Coronary artery (tissue), 2 donors: ENCODE measurements around the gene INTS3.

Source experiments
- DNase-seq: peaks from one replicate; pipeline ENCODE4 v3.0.0-alpha.2; 2017; ENCODE audit warnings: low spot score
- H3K27ac ChIP-seq, 2 donors: fragments of 200-600 bp; sonication (generic); one replicate each; pipeline ENCODE4 v1.5.1; 2016 to 2019
- H3K4me3 ChIP-seq: fragments of 200-600 bp; sonication (generic); 2 replicates; pipeline ENCODE4 v1.5.1; 2016; ENCODE audit warnings: mild to moderate bottlenecking, moderate library complexity
- TF ChIP-seq, protein P1 (sequence below): fragments of 200-600 bp; sonication (generic); IDR thresholded peaks from one replicate; pipeline ENCODE4 v1.5.1; 2019; ENCODE audit warnings: antibody characterized with exemption

The INTS3 gene

GRCh38 chr1:153775458-153776327 lies 47.8 kb downstream of the INTS3 start:
- TF ChIP-seq, protein P1, sequence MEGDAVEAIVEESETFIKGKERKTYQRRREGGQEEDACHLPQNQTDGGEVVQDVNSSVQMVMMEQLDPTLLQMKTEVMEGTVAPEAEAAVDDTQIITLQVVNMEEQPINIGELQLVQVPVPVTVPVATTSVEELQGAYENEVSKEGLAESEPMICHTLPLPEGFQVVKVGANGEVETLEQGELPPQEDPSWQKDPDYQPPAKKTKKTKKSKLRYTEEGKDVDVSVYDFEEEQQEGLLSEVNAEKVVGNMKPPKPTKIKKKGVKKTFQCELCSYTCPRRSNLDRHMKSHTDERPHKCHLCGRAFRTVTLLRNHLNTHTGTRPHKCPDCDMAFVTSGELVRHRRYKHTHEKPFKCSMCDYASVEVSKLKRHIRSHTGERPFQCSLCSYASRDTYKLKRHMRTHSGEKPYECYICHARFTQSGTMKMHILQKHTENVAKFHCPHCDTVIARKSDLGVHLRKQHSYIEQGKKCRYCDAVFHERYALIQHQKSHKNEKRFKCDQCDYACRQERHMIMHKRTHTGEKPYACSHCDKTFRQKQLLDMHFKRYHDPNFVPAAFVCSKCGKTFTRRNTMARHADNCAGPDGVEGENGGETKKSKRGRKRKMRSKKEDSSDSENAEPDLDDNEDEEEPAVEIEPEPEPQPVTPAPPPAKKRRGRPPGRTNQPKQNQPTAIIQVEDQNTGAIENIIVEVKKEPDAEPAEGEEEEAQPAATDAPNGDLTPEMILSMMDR, result no peak
- Histone ChIP-seq H3K4me3 (peak overlapping the region; percentile 96), H3K27ac (peak overlapping the region; percentile 91 to 98)
- DNase-seq, result no peak

DNA sequence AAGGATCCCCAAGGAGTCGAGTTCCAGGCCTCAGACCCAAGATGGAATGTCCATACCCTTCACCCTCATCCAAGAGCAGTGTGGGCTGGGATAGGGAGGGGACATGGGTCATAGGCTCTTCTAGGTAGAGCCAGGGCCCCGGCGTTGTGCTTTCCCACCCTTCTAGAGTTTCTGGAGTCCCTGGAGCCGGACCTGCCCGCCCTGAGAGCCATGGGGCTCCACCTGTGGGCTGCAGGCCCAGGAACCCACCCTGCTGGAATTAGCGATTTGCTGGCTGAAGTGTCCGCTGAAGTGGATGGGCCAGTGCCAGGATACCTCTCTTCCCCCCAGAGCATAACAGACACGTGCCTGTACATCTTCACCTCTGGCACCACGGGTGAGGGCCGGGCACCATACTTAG lies 48.5 kb downstream of the INTS3 start:
- no peak for DNase-seq
- peak overlapping the region; percentile 96 for H3K4me3 ChIP-seq
- H3K27ac ChIP-seq, result peak overlapping the region; percentile 91 to 98
- TF ChIP-seq, protein P1, result no peak

DNA sequence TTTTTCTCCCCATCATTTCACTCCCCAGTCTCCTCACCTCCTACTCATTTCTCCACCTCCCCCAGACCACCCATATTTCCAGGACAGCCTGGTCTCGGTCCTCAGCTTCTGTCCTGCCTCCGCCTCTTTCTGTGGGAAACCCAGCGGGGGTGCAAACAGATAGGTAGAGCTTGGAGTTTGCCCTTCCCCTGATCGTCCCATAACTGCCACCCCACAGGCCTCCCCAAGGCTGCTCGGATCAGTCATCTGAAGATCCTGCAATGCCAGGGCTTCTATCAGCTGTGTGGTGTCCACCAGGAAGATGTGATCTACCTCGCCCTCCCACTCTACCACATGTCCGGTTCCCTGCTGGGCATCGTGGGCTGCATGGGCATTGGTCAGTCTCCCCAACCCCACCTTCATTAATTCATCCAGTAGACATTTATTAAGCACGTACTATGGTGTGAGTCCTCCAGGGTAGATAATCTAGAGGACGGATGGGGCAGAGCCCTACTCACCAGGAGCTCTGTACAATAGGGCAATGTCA lies 49.1 kb downstream of the INTS3 start:
- no peak for DNase-seq
- TF ChIP-seq, protein P1, result no peak
- peak overlapping the region; percentile 96 for H3K4me3 ChIP-seq
- H3K27ac ChIP-seq, result peak overlapping the region; percentile 91 to 98

- no peak for DNase-seq
- TF ChIP-seq, protein P1, result no peak
- H3K27ac ChIP-seq, result peak overlapping the region; percentile 50 to 98
- H3K4me3 ChIP-seq, result peak overlapping the region; percentile 96
Measured at GRCh38 chr1:153777648-153778047, 49.8 kb downstream of the INTS3 start.

DNA sequence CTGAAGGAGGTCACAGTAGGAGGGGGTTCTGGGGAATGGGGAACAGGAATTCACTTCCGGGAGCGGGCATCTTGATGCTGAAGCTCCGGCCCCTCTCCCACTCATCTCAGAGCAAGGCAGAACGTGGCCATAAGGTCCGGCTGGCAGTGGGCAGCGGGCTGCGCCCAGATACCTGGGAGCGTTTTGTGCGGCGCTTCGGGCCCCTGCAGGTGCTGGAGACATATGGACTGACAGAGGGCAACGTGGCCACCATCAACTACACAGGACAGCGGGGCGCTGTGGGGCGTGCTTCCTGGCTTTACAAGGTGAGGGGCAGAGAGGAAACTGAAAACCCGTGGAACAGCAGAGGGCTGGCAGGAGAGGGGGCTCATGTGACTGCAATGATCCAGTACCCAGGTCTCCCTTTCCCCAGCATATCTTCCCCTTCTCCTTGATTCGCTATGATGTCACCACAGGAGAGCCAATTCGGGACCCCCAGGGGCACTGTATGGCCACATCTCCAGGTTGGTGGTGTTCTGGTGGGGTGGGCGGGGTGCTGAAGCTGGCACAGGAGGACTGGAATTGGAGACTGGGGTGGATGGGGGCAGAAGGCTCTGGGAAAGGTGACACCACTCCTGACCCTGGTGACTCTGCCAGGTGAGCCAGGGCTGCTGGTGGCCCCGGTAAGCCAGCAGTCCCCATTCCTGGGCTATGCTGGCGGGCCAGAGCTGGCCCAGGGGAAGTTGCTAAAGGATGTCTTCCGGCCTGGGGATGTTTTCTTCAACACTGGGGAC lies 50.4 kb downstream of the INTS3 start:
- no peak for DNase-seq
- H3K4me3 ChIP-seq, result peak overlapping the region; percentile 96
- TF ChIP-seq, protein P1, result no peak
- H3K27ac ChIP-seq, result peak overlapping the region; percentile 50 to 98

DNA sequence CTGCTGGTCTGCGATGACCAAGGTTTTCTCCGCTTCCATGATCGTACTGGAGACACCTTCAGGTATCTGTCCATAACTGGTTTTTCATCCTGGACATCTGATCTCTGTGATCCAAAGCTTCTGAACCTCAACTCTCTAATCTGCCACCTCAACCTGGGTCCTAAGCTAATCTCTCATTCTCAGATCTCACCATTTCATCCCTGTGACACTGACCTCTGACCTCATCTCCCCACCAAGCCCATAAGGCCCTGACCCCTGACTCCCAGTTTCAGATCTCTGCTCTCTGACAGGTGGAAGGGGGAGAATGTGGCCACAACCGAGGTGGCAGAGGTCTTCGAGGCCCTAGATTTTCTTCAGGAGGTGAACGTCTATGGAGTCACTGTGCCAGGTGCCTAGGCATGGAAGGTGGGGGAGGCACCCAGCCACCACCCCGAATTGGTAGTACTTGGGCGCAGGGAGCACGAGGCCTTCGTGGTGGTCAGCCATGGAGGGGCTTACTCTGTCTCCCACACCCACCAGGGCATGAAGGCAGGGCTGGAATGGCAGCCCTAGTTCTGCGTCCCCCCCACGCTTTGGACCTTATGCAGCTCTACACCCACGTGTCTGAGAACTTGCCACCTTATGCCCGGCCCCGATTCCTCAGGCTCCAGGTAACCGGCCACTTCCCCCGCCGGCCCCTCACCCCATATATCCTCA lies 51.1 kb downstream of the INTS3 start:
- DNase-seq, result no peak
- H3K27ac ChIP-seq, result no peak overlapping the region
- TF ChIP-seq, protein P1, result no peak
- no peak overlapping the region for H3K4me3 ChIP-seq
